Measurements from ENCODE around the gene MLLT3. TPM values are rescaled to one million over a fixed set of nuclear protein-coding genes. Genes with fewer than 3 reads are reported as not detected.

Gene MLLT3
- total RNA-seq, 1 donor from 2014 or later, result 79.1 TPM

- DNase-seq (ENCODE audit: low read depth), result no peak
These were observed 307.3 kb downstream of the MLLT3 start for GRCh38 chr9:20314981-20315380.

- DNase-seq (ENCODE audit: low read depth), result no peak
These were observed 308.9 kb downstream of the MLLT3 start for GRCh38 chr9:20313415-20313814.

GRCh38 chr9:20312732-20313131, 309.6 kb downstream of the MLLT3 start:
- DNase-seq (ENCODE audit: low read depth), result no peak

- DNase-seq (ENCODE audit: low read depth), result no peak
These were observed 312.3 kb downstream of the MLLT3 start for GRCh38 chr9:20310024-20310423.

GRCh38 chr9:20309124-20309523, 313.2 kb downstream of the MLLT3 start:
- DNase-seq (ENCODE audit: low read depth), result no peak

GRCh38 chr9:20307621-20308020, 314.7 kb downstream of the MLLT3 start:
- DNase-seq (ENCODE audit: low read depth), result no peak

GRCh38 chr9:20305452-20305851, 316.8 kb downstream of the MLLT3 start:
- DNase-seq (ENCODE audit: low read depth), result no peak

- no peak for DNase-seq (ENCODE audit: low read depth)
These were observed 318.3 kb downstream of the MLLT3 start for GRCh38 chr9:20303996-20304395.

- no peak for DNase-seq (ENCODE audit: low read depth)
These were observed 319.2 kb downstream of the MLLT3 start for GRCh38 chr9:20303066-20303465.

- no peak for DNase-seq (ENCODE audit: low read depth)
These were observed 320.1 kb downstream of the MLLT3 start for GRCh38 chr9:20302197-20302596.

GRCh38 chr9:20300430-20301115, 321.7 kb downstream of the MLLT3 start:
- DNase-seq (ENCODE audit: low read depth), result no peak

- peak; percentile 27 for DNase-seq (ENCODE audit: low read depth)
These were observed 324.6 kb downstream of the MLLT3 start for GRCh38 chr9:20297646-20298084.

GRCh38 chr9:20295555-20295954, 326.7 kb downstream of the MLLT3 start:
- no peak for DNase-seq (ENCODE audit: low read depth)

GRCh38 chr9:20294046-20294750, 328.1 kb downstream of the MLLT3 start:
- no peak for DNase-seq (ENCODE audit: low read depth)

- DNase-seq (ENCODE audit: low read depth), result no peak
These were observed 330.3 kb downstream of the MLLT3 start for GRCh38 chr9:20292002-20292401.

Small RNAs within 50 kb of the gene (microRNA-seq; reads per million reads assigned to microRNA genes)
- gene MIR4473 (5.8 reads per million, percentile 25 among the genes with 10 or more reads in this experiment), gene MIR4474 (0.48 reads per million)

Other genes with a start within 250 kb of the MLLT3 start
- gene FOCAD, start 61.8 kb upstream of the MLLT3 start, total RNA-seq, result 52.1 and 64.3 TPM in 2 replicates